Measurements from ENCODE around the gene ZBTB6.

The ZBTB6 gene

GRCh38 chr9:122860319-122861142, 52.6 kb downstream of the ZBTB6 start:
- H3K4me3 ChIP-seq (ENCODE audit: low read length), result no peak overlapping the region
- DNase-seq (ENCODE audit: low read depth, low spot score), result no peak
